IMR-90 (cell line): ENCODE data around the gene KIF21A. TPM values are rescaled to one million over a fixed set of nuclear protein-coding genes. Genes with fewer than 3 reads are reported as not detected.

Experiments
- ATAC-seq: fragments of 200-7000 bp; cut with Tn5 transposase; 2 replicates; pipeline ENCODE4 v1.9.1; 2020; ENCODE audit warnings: low read depth, mild to moderate bottlenecking, moderate library complexity
- BruUV-seq: library from RNA; stranded (reverse); fragments of 400-500 nt; replicated peaks from 2 replicates; lab custom pipeline; 2021; lab: Mats Ljungman, UMichigan
- CTCF ChIA-PET: fragments of 300-600 bp; formaldehyde crosslinking; extraction: SDS; loops from one replicate; lab custom pipeline; 2021; ENCODE audit warnings: antibody characterized with exemption; lab: Yijun Ruan, JAX
- POLR2A ChIA-PET: fragments of 300-600 bp; sonication (Branson Sonifier 250); formaldehyde crosslinking; loops from one replicate; lab custom pipeline; 2022; ENCODE audit warnings: antibody characterized with exemption; ENCODE audit not compliant: unreplicated experiment; lab: Charles Lee
- DNase-seq: peaks from one replicate; pipeline ENCODE4 v3.0.0; 2013
- H2AFZ ChIP-seq: replicated peaks from 2 replicates; pipeline ENCODE3; 2013; ENCODE audit warnings: low read length, mild to moderate bottlenecking; ENCODE audit not compliant: poor library complexity
- H2AK5ac ChIP-seq: 2 replicates; pipeline ENCODE4 v1.6.1; 2013; ENCODE audit warnings: low read depth, low read length, inconsistent platforms
- H2AK9ac ChIP-seq: replicated peaks from 2 replicates; pipeline ENCODE3; 2013; ENCODE audit warnings: mild to moderate bottlenecking, low read depth, low read length, moderate library complexity; ENCODE audit not compliant: poor library complexity
- H2BK120ac ChIP-seq: 2 replicates; pipeline ENCODE4 v1.6.1; 2013; ENCODE audit warnings: low read depth, low read length, inconsistent platforms
- H2BK15ac ChIP-seq: 3 replicates; pipeline ENCODE4 v1.6.1; 2013; ENCODE audit warnings: low read depth, low read length, inconsistent platforms
- H2BK20ac ChIP-seq: 2 replicates; pipeline ENCODE4 v1.6.1; 2013; ENCODE audit warnings: low read depth, mild to moderate bottlenecking, inconsistent platforms, low read length, moderate library complexity
- H2BK5ac ChIP-seq: 2 replicates; pipeline ENCODE4 v1.6.1; 2013; ENCODE audit warnings: mild to moderate bottlenecking, low read depth, low read length, inconsistent platforms; ENCODE audit not compliant: poor library complexity, severe bottlenecking
- H3K14ac ChIP-seq: replicated peaks from 2 replicates; pipeline ENCODE4 v1.6.1; 2013; ENCODE audit warnings: low read depth, low read length, inconsistent platforms
- H3K18ac ChIP-seq: 2 replicates; pipeline ENCODE4 v1.6.1; 2013; ENCODE audit warnings: low read depth, low read length, control low read depth
- H3K23ac ChIP-seq: 2 replicates; pipeline ENCODE4 v1.6.1; 2013; ENCODE audit warnings: low read depth, low read length, inconsistent platforms
- H3K27ac ChIP-seq: 2 replicates; pipeline ENCODE4 v1.5.1; 2013; ENCODE audit warnings: mild to moderate bottlenecking, control low read depth, low read length; ENCODE audit not compliant: insufficient read depth
- H3K27me3 ChIP-seq: 2 replicates; pipeline ENCODE4 v1.6.1; 2013; ENCODE audit warnings: low read length; ENCODE audit not compliant: control insufficient read depth, insufficient read depth
- H3K36me3 ChIP-seq: 2 replicates; pipeline ENCODE4 v1.6.1; 2013; ENCODE audit warnings: low read length, mixed read lengths; ENCODE audit not compliant: control insufficient read depth, insufficient read depth
- H3K4ac ChIP-seq: 2 replicates; pipeline ENCODE4 v1.6.1; 2013; ENCODE audit warnings: low read depth, low read length, inconsistent platforms
- H3K4me1 ChIP-seq: 2 replicates; pipeline ENCODE4 v1.6.1; 2013; ENCODE audit warnings: low read length, mixed read lengths; ENCODE audit not compliant: control insufficient read depth, insufficient read depth
- H3K4me2 ChIP-seq: 2 replicates; pipeline ENCODE4 v1.6.1; 2013; ENCODE audit warnings: low read depth, mild to moderate bottlenecking, control low read depth, low read length, moderate library complexity
- H3K4me3 ChIP-seq: 2 replicates; pipeline ENCODE4 v1.5.1; 2013; ENCODE audit warnings: low read depth, mild to moderate bottlenecking, control low read depth, low read length, moderate library complexity; ENCODE audit not compliant: insufficient read depth
- H3K56ac ChIP-seq: 2 replicates; pipeline ENCODE4 v1.6.1; 2013; ENCODE audit warnings: low read length, inconsistent platforms; ENCODE audit not compliant: insufficient read depth; ENCODE audit errors: extremely low read depth
- H3K79me1 ChIP-seq, 2 experiments: 2 replicates each; pipeline ENCODE4 v1.6.1; 2013; ENCODE audit warnings: low read length in 2 of 2, inconsistent platforms in 1 of 2, low read depth in 1 of 2
- H3K9ac ChIP-seq: 2 replicates; pipeline ENCODE4 v1.6.1; 2013; ENCODE audit warnings: low read depth, low read length, control low read depth
- H3K9me1 ChIP-seq: 2 replicates; pipeline ENCODE4 v1.6.1; 2013; ENCODE audit warnings: low read length, inconsistent platforms; ENCODE audit not compliant: insufficient read depth
- H3K9me3 ChIP-seq: 2 replicates; pipeline ENCODE4 v1.6.1; 2013; ENCODE audit warnings: low read length; ENCODE audit not compliant: control insufficient read depth, insufficient read depth
- H4K20me1 ChIP-seq: 2 replicates; pipeline ENCODE4 v1.6.1; 2013; ENCODE audit warnings: low read length, inconsistent platforms; ENCODE audit not compliant: insufficient read depth
- H4K5ac ChIP-seq: 2 replicates; pipeline ENCODE4 v1.6.1; 2013; ENCODE audit warnings: mild to moderate bottlenecking, low read depth, low read length, control low read depth
- H4K8ac ChIP-seq, 2 experiments: 2 replicates each; pipeline ENCODE4 v1.6.1; 2013; ENCODE audit warnings: low read depth in 2 of 2, low read length in 2 of 2, control low read depth in 1 of 2, inconsistent platforms in 1 of 2
- H4K91ac ChIP-seq: 2 replicates; pipeline ENCODE4 v1.6.1; 2013; ENCODE audit warnings: low read depth, low read length, inconsistent platforms; ENCODE audit not compliant: insufficient read depth
- CHD1 ChIP-seq: IDR thresholded peaks from 2 replicates; pipeline ENCODE4 v1.6.1; 2012; ENCODE audit warnings: low read depth, low read length, improper control_type of control experiment
- FOS ChIP-seq: fragments of 150-350 bp; IDR thresholded peaks from 2 replicates; pipeline ENCODE4 v1.6.1; 2016; ENCODE audit warnings: low read depth, low read length
- MAFK ChIP-seq: IDR thresholded peaks from 2 replicates; pipeline ENCODE4 v1.6.1; 2012; ENCODE audit warnings: low read depth, low read length, improper control_type of control experiment
- MAZ ChIP-seq: IDR thresholded peaks from 2 replicates; pipeline ENCODE4 v1.6.1; 2012; ENCODE audit warnings: low read depth, mild to moderate bottlenecking, low read length, improper control_type of control experiment, moderate library complexity, borderline replicate concordance
- WGBS, 2 experiments: methylation state at CpG; one replicate each; pipeline versions ENCODE4 v1.1.5 to v1.1.7; 2013; ENCODE audit warnings: missing lambda C conversion rate in 2 of 2; ENCODE audit not compliant: insufficient read length in 1 of 2; ENCODE audit errors: extremely low coverage in 2 of 2; 5-methylcytosine and 5-hydroxymethylcytosine counted together
- dilution Hi-C: fragments of 300-500 bp; cut with HindIII; formaldehyde crosslinking; loops from one replicate; pipeline ENCODE4 v1.14.3; 2018; ENCODE audit warnings: low sequenced_read_pairs; ENCODE audit not compliant: unreplicated experiment
- in situ Hi-C: fragments of 300-500 bp; cut with MboI; formaldehyde crosslinking; loops from 3 replicates; pipeline ENCODE4 v1.14.3; 2019; ENCODE audit warnings: low sequenced_read_pairs, inconsistent platforms, mixed read lengths
- intact Hi-C: fragments of 100-400 bp; cut with micrococcal nuclease; formaldehyde crosslinking; loops from 2 replicates; pipeline ENCODE4 v1.10.0; 2022
- polyA plus RNA-seq, 3 experiments: library from polyadenylated mRNA; depleted of rRNA; stranded (reverse); fragments of >200 nt; gene quantifications; 2 replicates each; pipeline ENCODE4 v1.2.3, GENCODE V29; 2012; ENCODE audit warnings: low replicate concordance in 1 of 3
- total RNA-seq: library from RNA; depleted of rRNA; stranded (reverse); fragments of >200 nt; gene quantifications from 2 replicates; pipeline ENCODE4 v1.2.3, GENCODE V29; 2012

The KIF21A gene
- total and polyA plus RNA-seq, 2 of the 4 experiments (the other 2 are of a cell fraction), result 0.38 to 1.1 TPM

- Histone ChIP-seq H3K27ac (no peak overlapping the region), H3K4me2 (no peak overlapping the region), H3K4me1 (no peaks in the 10 kb centered on the region), H3K9me1 (no peaks in the 10 kb centered on the region), H3K4ac (no peak overlapping the region), H2BK120ac (no peak overlapping the region), H2BK15ac (no peak overlapping the region), H3K9me3 (no peaks in the 10 kb centered on the region), H3K9ac (no peak overlapping the region), H2AK9ac (no peak overlapping the region), H4K20me1 (no peaks in the 10 kb centered on the region), H2AFZ (no peak overlapping the region), H3K14ac (no peak overlapping the region), H2BK20ac (no peak overlapping the region), H4K8ac (no peak overlapping the region), H2BK5ac (no peak overlapping the region), H3K18ac (no peak overlapping the region), H4K91ac (no peak overlapping the region), H4K5ac (no peak overlapping the region), H3K4me3 (no peak overlapping the region), H3K27me3 (no peaks in the 10 kb centered on the region), H2AK5ac (no peak overlapping the region), H3K36me3 (no peaks in the 10 kb centered on the region), H3K79me1 (no peaks in the 10 kb centered on the region), H3K23ac (no peak overlapping the region), H3K56ac (no peak overlapping the region)
- WGBS, 2 experiments, result 75% methylated on average over 5 of the region's 10 CpGs; no CpG with 5 or more reads in 1 of the 2 experiments
- TF ChIP-seq MAZ, result no peak
- no peak for TF ChIP-seq CHD1
- no peak for TF ChIP-seq MAFK
- no peak for TF ChIP-seq FOS
- intact Hi-C loops, result no loop called here
- DNase-seq, result no peak
- in situ Hi-C loops, result no loop called here
- CTCF ChIA-PET, result no interaction called here
- BruUV-seq, result no TSS peak
- no peak for ATAC-seq
- dilution Hi-C loops, result no loop called here
- POLR2A ChIA-PET, result no interaction called here
Observed at GRCh38 chr12:39380090-39380489, 62.8 kb downstream of the KIF21A start.
